GM23248 (cell line): ENCODE results near the gene DIP2C. TPM values are rescaled to one million over a fixed set of nuclear protein-coding genes. Genes with fewer than 3 reads are reported as not detected.

ENCODE experiments used
- DNase-seq: peaks from one replicate; pipeline ENCODE4 v3.0.0-alpha.2; 2015
- H2AFZ ChIP-seq: fragments of 200-600 bp; sonication (generic); 2 replicates; pipeline ENCODE4 v1.6.1; 2016; ENCODE audit warnings: antibody characterized with exemption
- H3F3A ChIP-seq: fragments of 200-600 bp; sonication (generic); 2 replicates; pipeline ENCODE4 v1.6.1; 2016; ENCODE audit warnings: mild to moderate bottlenecking, antibody characterized with exemption, mixed run types; ENCODE audit not compliant: insufficient read depth
- H3K27ac ChIP-seq: fragments of 200-600 bp; sonication (generic); 2 replicates; pipeline ENCODE4 v1.5.1; 2016; ENCODE audit warnings: mild to moderate bottlenecking
- H3K27me3 ChIP-seq: fragments of 200-600 bp; sonication (generic); replicated peaks from 2 replicates; pipeline ENCODE4 v1.6.1; 2016; ENCODE audit warnings: mild to moderate bottlenecking; ENCODE audit not compliant: insufficient read depth
- H3K36me3 ChIP-seq: fragments of 200-600 bp; sonication (generic); 2 replicates; pipeline ENCODE4 v1.6.1; 2016; ENCODE audit warnings: low read depth, mild to moderate bottlenecking
- H3K4me1 ChIP-seq: fragments of 200-600 bp; sonication (generic); 2 replicates; pipeline ENCODE4 v1.6.1; 2016; ENCODE audit warnings: mild to moderate bottlenecking; ENCODE audit not compliant: insufficient read depth
- H3K4me2 ChIP-seq: fragments of 200-600 bp; sonication (generic); one replicate; pipeline ENCODE4 v1.6.1; 2016; ENCODE audit warnings: mild to moderate bottlenecking; ENCODE audit not compliant: unreplicated experiment
- H3K4me3 ChIP-seq: fragments of 200-600 bp; sonication (generic); 2 replicates; pipeline ENCODE4 v1.5.1; 2016; ENCODE audit warnings: mild to moderate bottlenecking
- H3K79me2 ChIP-seq: fragments of 200-600 bp; sonication (generic); 2 replicates; pipeline ENCODE4 v1.6.1; 2016; ENCODE audit warnings: mild to moderate bottlenecking; ENCODE audit not compliant: insufficient read depth
- H3K9ac ChIP-seq: fragments of 200-600 bp; sonication (generic); 2 replicates; pipeline ENCODE4 v1.6.1; 2016; ENCODE audit warnings: mild to moderate bottlenecking
- H3K9me2 ChIP-seq: fragments of 200-600 bp; sonication (generic); 2 replicates; pipeline ENCODE4 v1.6.1; 2016; ENCODE audit warnings: mixed run types, mild to moderate bottlenecking, moderate library complexity; ENCODE audit not compliant: insufficient read depth
- H3K9me3 ChIP-seq: fragments of 200-600 bp; sonication (generic); one replicate; pipeline ENCODE4 v1.6.1; 2017; ENCODE audit warnings: low read depth
- H4K20me1 ChIP-seq: fragments of 200-600 bp; sonication (generic); 2 replicates; pipeline ENCODE4 v1.6.0; 2016; ENCODE audit not compliant: insufficient read depth
- EZH2 ChIP-seq: fragments of 200-600 bp; sonication (generic); IDR thresholded peaks from 2 replicates; pipeline ENCODE4 v1.6.1; 2018; ENCODE audit warnings: antibody characterized with exemption, mild to moderate bottlenecking; ENCODE audit not compliant: insufficient read depth, poor library complexity, severe bottlenecking
- EZH2phosphoT487 ChIP-seq: fragments of 200-600 bp; sonication (generic); IDR thresholded peaks from 2 replicates; pipeline ENCODE4 v1.6.1; 2018; ENCODE audit warnings: antibody characterized with exemption, moderate library complexity, mild to moderate bottlenecking, low read depth; ENCODE audit not compliant: insufficient read depth
- WGBS, 2 experiments: methylation state at CpG; one replicate each; pipeline ENCODE4 v1.1.6; 2015 to 2017; ENCODE audit warnings: low lambda C conversion rate in 2 of 2, low coverage in 1 of 2; ENCODE audit errors: missing lambda C conversion rate in 2 of 2; 5-methylcytosine and 5-hydroxymethylcytosine counted together
- in situ Hi-C: fragments of 300-500 bp; cut with MboI; formaldehyde crosslinking; loops from 2 replicates; pipeline ENCODE4 v1.15.0; 2020
- polyA plus RNA-seq: library from polyadenylated mRNA; unstranded; fragments of >200 nt; fragmentation: Nextera tagmentation; extraction: Ambion mirVana; gene quantifications from 2 replicates; pipeline ENCODE4 v1.2.1, GENCODE V29; 2016
- total RNA-seq: library from RNA; depleted of rRNA; stranded (reverse); fragments of >200 nt; shearing (Covaris generic); gene quantifications from 2 replicates; pipeline ENCODE4 v1.2.3, GENCODE V29; 2014

DIP2C gene
- total and polyA plus RNA-seq, 2 experiments from 2014 or later, result 12.0 to 13.1 TPM

DNA sequence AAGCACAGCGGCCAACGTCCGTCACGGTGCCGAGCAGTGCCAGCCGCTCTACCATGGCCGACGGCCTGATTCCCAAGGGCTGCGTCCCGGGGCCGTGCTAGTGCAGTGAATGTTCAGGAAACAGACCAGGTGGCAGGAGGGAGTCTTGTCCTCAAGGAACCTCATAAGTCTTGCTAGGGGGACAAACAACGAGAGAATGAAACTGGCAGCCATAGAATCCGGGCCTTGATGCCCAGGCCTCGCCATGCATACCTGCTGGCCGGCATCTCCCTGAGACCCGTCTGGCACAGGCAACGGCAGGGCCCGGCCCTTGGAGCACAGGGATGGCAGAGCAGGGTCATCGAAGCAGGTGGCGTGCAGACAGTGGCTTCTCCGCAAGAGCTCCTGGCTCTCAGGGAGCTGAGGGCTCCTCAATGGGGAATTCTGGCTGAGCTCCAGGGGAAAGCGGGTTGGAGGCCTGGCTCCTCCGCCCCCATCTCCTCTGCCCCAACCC lies 58.8 kb downstream of the DIP2C start:
- no peaks in the 10 kb centered on the region for H3F3A ChIP-seq
- no peak for DNase-seq
- H3K27me3 ChIP-seq, result no peaks in the 10 kb centered on the region
- peaks cover 97% of the 10 kb centered on the region for H3K79me2 ChIP-seq
- no peak overlapping the region for H2AFZ ChIP-seq
- WGBS, 2 experiments, result 84 to 94% methylated on average over 22 to 23 of the region's 23 CpGs
- H3K9me2 ChIP-seq, result no peaks in the 10 kb centered on the region
- TF ChIP-seq EZH2 (no peak), EZH2phosphoT487 (no peak)
- no peak overlapping the region for H3K4me3 ChIP-seq
- no peak overlapping the region for H3K27ac ChIP-seq
- no peaks in the 10 kb centered on the region; the same call in 1 of the 2 replicates for H3K36me3 ChIP-seq
- no peaks in the 10 kb centered on the region for H4K20me1 ChIP-seq
- no peaks in the 10 kb centered on the region for H3K9me3 ChIP-seq
- no peak overlapping the region for H3K4me2 ChIP-seq
- in situ Hi-C loops, result no loop called here
- peaks cover 4% of the 10 kb centered on the region; the same call in 1 of the 2 replicates for H3K4me1 ChIP-seq
- no peak overlapping the region for H3K9ac ChIP-seq

DNA sequence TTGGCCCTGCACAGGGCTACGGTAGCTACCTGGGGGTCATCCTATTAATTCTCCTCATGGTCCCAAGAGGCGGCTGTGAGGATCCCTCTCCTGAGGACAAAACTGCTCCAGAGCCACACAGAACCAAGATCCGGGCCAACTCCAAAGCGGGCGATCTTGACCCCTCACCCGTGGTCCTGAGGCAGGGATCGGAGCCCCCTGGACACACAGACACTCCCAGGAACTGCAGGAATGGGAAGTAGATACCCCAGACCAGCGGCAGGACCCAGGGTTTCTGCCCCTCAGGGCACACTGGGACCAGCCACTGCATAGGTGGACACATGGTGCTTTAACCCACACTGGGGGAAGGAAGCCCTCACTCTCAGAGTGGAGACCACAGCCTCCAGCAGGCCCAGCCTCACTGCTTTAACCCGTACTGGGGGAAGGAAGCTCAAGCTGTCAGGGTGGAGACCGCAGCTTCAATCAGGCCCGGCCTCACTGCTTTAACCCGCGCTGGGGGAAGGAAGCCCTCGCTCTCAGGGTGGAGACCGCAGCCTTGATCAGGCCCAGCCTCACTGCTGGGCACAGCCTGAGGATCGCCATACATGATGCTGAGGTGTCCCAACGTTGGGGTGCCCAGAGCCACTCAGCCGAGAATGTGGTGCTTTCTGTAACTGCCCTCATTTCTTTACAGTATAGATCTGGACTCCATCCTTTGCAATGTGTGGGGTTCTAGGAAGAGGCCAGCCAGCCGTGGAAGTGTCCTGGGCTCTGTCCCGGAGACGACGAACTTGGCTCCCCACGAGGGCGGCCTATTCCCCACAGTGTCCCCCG lies 60.1 kb downstream of the DIP2C start:
- in situ Hi-C loops, result no loop called here
- no peaks in the 10 kb centered on the region for H3K9me3 ChIP-seq
- peaks cover 14% of the 10 kb centered on the region; the same call in 1 of the 2 replicates for H3K4me1 ChIP-seq
- H3K36me3 ChIP-seq, result no peaks in the 10 kb centered on the region; the same call in 1 of the 2 replicates
- H3K4me3 ChIP-seq, result no peak overlapping the region
- H4K20me1 ChIP-seq, result no peaks in the 10 kb centered on the region
- H3F3A ChIP-seq, result no peaks in the 10 kb centered on the region
- 91 to 93% methylated on average over 25 of the region's 25 CpGs for WGBS, 2 experiments
- no peak overlapping the region for H3K27ac ChIP-seq
- no peak for DNase-seq
- TF ChIP-seq EZH2, result no peak
- no peak for TF ChIP-seq EZH2phosphoT487
- H3K27me3 ChIP-seq, result no peaks in the 10 kb centered on the region
- H3K9me2 ChIP-seq, result no peaks in the 10 kb centered on the region
- H2AFZ ChIP-seq, result no peak overlapping the region
- no peak overlapping the region for H3K9ac ChIP-seq
- H3K4me2 ChIP-seq, result no peak overlapping the region
- H3K79me2 ChIP-seq, result peaks cover 97% of the 10 kb centered on the region

DNA sequence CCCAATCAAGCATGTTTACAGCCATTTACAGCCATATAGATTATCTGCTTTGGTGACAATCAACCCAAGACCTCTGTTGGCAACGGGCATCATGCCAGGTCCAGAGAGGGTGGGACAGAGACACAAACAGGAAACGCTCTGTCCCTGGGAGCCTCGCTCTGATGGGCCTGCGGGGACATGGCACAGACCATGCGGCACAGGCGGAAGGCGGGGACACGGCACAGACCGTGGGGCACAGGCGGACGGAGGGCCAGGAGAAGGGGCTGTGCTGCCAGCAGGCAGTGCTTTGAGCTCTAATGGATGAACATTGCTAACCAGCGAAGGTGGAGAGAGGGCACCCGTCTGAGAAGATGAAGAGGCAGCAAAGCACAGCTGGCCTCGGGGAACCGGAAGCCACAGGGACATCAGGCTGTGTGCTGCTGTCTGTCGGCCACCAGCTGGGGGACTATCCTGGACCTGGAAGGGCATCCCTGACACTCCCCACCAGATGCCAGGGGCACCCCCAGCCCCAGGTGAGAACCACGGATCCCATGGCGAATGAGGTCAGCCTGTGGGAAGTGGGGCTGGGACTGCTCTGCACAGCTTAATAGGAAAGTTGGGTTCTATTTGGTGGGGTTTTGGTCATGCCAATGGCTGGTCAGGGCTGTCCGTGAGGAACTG lies 61.0 kb downstream of the DIP2C start:
- Histone ChIP-seq H3K4me2 (no peak overlapping the region), H3K4me3 (no peak overlapping the region), H3K79me2 (peaks cover 97% of the 10 kb centered on the region), H3K4me1 (peaks cover 15% of the 10 kb centered on the region; the same call in 1 of the 2 replicates), H3K27me3 (no peaks in the 10 kb centered on the region), H3K9me3 (no peaks in the 10 kb centered on the region), H3K36me3 (no peaks in the 10 kb centered on the region; the same call in 1 of the 2 replicates), H3K9ac (no peak overlapping the region), H3K9me2 (no peaks in the 10 kb centered on the region), H3K27ac (no peak overlapping the region), H3F3A (no peaks in the 10 kb centered on the region), H4K20me1 (no peaks in the 10 kb centered on the region), H2AFZ (no peak overlapping the region)
- no peak for DNase-seq
- in situ Hi-C loops, result no loop called here
- 95 to 96% methylated on average over 18 to 19 of the region's 19 CpGs for WGBS, 2 experiments
- no peak for TF ChIP-seq EZH2
- no peak for TF ChIP-seq EZH2phosphoT487

DNA sequence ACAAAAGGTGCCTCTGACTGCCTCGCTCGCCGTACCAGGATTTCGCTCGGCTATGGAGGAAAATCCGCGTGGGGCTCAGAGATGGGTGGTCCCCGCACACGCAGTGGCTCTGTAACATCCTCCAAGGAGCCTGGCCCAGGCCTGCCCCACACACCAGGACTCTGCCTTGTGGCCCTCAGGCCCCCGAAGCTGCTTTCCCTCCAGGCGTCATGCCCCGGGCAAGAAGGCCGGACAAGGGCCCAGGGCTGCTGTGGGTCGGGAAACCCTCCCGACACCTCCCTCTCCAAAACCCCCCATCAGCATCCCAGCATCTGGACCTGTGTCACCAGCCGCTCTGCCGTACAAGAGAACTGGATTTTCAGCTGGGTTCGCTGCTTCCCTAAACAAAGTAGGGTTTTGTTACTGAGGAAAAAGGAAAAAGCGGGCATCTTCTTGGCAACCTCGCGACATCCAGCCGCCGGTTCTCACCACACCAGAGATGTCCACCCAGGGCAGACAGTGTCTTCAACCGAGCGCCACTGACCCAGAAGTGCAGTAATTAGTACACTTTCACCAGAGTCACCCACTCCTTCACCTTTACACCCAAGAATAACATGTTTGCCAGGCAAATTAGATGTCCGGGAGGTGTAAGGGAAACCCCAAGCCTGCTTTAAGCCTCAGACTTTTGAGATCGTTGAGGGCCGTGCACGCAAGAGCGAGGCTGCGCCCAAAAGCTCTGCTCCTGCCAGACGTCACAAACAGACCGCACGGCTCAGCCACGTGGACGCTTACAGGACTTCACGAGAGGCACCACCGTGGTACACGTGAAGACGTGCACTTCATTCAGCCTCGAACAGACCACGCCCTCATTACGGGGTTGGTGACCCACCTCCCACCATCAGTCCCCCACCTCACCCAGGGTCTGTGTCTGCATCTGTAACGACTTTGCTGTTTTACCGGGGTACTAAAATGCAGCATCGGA lies 62.2 kb downstream of the DIP2C start:
- H3K79me2 ChIP-seq, result peaks cover 100% of the 10 kb centered on the region
- H3K9me2 ChIP-seq, result no peaks in the 10 kb centered on the region

More for the DNA sequence above, 62.2 kb downstream of the DIP2C start:
- in situ Hi-C loops, result no loop called here
- H3K9me3 ChIP-seq, result no peaks in the 10 kb centered on the region
- H3K27me3 ChIP-seq, result no peaks in the 10 kb centered on the region
- H2AFZ ChIP-seq, result no peak overlapping the region
- H3K4me1 ChIP-seq, result peaks cover 15% of the 10 kb centered on the region; the same call in 1 of the 2 replicates
- H3K36me3 ChIP-seq, result no peaks in the 10 kb centered on the region; the same call in 1 of the 2 replicates
- 94 to 96% methylated on average over 45 to 46 of the region's 46 CpGs for WGBS, 2 experiments
- no peaks in the 10 kb centered on the region for H4K20me1 ChIP-seq
- no peak for DNase-seq
- no peak overlapping the region for H3K4me3 ChIP-seq
- H3F3A ChIP-seq, result no peaks in the 10 kb centered on the region
- no peak for TF ChIP-seq EZH2
- no peak for TF ChIP-seq EZH2phosphoT487
- no peak overlapping the region for H3K4me2 ChIP-seq
- no peak overlapping the region for H3K9ac ChIP-seq
- no peak overlapping the region for H3K27ac ChIP-seq
